Ureter (tissue), 1 donor: Measurements from ENCODE around the gene FURIN. TPM values are rescaled to one million over a fixed set of nuclear protein-coding genes. Genes with fewer than 3 reads are reported as not detected.
A peak's percentile ranks its signal among the peaks of the same experiment; 100 is the strongest.
"Not testable (repeated sequence)": the region's sequence is repeated elsewhere in the genome, so short reads cannot be mapped to it uniquely, and the experiment has no call there.

Experiments used
- DNase-seq: peaks from one replicate; pipeline ENCODE4 v3.0.0-alpha.2; 2020; ENCODE audit warnings: low spot score
- total RNA-seq: library from RNA; stranded (reverse); gene quantifications from one replicate; pipeline ENCODE4 v1.2.4, GENCODE V29; 2023
- donor health status: DM: yes; HTN: yes; CAD: no.

Gene FURIN
- total RNA-seq, 1 donor from 2014 or later: 41.3 TPM

DNA sequence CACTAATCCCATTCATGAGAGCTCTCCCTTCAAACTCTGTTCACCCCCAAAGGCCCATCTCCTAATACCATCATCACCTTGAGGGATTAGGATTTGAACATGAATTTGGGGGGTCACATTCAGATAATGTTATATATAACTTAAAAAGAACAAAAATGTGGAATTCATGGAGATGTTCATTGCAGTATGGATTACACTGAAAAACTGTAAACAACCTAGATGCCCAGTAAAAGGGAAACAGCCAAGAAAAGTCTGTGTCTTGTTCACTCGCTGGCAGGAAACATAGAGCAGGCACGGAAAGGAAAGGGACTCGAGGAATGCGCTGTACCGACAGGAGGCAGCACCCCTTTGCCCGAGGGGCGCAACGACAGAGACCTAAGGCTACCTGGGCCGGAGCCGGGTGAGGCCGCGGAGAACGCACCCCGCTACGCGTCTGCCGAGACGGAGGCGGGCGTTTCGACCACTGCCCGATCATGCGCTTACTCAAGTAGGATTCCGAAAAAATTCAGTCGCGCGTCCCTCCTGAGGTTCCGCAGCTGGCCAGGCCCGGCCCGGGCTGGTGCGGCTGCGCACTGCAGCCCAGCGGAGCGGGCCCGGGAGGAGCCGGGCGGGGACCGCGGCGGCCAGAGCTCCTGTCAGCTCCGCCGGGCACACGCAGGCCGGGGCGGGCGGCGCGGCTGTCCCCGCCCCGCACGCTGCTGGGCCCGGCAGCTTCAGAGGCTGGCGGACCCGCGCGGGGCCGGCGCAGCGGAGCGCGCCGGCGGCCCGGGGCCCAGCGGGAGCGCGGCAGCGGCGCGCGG is 33.9 kb downstream of the FURIN start:
- peak; percentile 74 for DNase-seq

GRCh38 chr15:90902840-90903732 is 34.7 kb downstream of the FURIN start, which contains the start of gene MAN2A2:
Gene MAN2A2 (plus strand): TSS chr15:90903302. CDS start chr15:90904208, 906 bp downstream.
- DNase-seq: peak; percentile 60

DNA sequence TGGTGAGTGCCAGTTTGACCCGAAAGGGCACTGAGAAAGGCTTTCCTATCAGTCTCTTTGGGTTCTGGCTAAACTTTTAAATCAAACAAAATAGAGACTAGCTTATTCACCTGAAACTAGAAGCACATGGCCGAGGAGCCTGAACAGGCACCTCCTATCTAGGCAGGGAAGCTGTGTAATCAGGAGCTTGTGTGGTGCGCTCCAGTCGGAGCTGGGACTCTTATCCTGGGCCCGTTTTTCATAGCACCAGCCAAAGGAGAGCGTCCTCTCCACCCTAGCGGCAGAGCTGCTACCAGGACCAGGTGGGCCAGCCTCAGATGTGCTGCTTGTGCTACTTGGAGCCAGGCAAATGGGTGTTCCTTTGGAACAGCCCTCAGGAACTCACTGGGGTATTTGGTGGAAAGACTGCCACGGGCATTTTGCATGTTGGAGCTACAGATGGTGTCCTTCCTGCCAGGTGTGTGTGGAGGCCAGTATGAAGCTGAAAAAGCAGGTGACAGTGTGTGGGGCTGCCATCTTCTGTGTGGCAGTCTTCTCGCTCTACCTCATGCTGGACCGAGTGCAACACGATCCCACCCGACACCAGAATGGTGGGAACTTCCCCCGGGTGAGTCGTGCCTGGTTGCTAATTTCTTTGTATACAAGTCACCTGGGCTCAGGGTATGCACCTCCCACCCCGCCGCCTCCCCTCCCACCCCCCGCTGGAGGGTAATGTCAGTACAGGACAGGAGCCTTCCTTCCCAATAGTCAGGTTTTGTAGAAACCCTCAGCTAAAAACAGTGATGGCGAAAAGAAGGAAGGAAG is 35.5 kb downstream of the FURIN start:
- DNase-seq: no peak

- DNase-seq: no peak
Measured at GRCh38 chr15:90904746-90905145, 36.4 kb downstream of the FURIN start.

GRCh38 chr15:90905306-90906180 is 37.2 kb downstream of the FURIN start:
- no peak for DNase-seq

DNA sequence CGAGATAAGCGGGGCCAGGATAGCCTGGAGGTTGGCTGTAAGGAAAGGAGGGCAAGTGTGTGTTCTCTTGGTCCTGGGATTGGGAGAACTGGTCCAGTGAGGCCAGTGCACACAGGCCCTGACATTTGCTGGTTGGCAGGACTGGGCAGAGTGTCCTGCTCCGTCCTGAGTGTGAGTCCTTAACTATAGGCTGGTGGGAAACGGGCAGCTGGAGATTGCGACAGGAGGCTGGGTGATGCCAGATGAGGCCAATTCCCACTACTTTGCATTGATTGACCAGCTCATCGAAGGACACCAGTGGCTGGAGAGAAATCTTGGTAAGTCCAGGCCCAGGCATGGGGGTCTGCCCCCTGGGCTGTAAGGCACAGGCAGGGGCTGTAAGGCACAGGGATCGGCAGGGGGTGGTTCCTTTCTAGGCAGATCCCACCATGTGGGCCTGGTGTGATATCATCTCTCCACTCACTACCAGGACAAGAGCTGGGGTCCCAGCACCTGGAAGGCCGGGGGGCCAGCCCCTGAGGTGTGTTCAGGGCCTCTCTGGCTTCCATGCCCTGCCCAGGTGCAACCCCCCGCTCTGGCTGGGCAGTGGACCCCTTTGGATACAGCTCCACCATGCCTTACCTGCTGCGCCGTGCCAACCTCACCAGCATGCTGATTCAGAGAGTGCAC is 37.9 kb downstream of the FURIN start:
- no peak for DNase-seq

- DNase-seq: no peak
Measured at GRCh38 chr15:90907051-90907660, 38.8 kb downstream of the FURIN start.

- DNase-seq: no peak
Measured at GRCh38 chr15:90907838-90908507, 39.6 kb downstream of the FURIN start.

DNA sequence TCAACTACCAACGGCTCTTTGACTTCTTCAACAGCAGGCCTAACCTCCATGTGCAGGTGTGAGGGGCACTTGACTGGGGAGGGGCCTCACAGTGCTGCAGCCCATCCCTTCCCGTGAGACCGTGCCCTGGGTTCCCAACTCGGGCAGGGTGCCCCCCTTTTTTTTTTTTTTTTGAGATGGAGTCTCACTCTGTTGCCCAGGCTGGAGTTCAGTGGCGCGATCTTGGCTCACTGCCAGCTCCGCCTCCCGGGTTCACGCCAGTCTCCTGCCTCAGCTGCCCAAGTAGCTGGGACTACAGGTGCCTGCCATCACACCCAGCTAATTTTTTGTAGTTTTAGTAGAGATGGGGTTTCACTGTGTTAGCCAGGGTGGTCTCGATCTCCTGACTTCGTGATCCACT is 41.1 kb downstream of the FURIN start:
- DNase-seq: not testable (repeated sequence)

DNA sequence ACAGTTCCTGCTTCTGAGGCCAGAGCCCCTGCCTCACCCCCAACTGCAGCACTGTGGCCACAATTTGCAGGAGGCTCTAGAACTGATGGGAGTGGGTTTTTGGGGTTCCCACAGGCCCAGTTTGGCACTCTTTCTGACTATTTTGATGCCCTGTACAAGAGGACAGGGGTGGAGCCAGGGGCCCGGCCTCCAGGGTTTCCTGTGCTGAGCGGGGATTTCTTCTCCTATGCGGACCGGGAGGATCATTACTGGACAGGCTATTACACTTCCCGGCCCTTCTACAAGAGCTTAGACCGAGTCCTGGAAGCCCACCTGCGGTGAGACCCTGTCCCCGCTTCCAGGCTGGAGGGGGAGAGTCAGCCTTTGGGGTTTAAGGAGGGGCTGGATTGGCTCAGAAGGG is 41.6 kb downstream of the FURIN start:
- no peak for DNase-seq

DNA sequence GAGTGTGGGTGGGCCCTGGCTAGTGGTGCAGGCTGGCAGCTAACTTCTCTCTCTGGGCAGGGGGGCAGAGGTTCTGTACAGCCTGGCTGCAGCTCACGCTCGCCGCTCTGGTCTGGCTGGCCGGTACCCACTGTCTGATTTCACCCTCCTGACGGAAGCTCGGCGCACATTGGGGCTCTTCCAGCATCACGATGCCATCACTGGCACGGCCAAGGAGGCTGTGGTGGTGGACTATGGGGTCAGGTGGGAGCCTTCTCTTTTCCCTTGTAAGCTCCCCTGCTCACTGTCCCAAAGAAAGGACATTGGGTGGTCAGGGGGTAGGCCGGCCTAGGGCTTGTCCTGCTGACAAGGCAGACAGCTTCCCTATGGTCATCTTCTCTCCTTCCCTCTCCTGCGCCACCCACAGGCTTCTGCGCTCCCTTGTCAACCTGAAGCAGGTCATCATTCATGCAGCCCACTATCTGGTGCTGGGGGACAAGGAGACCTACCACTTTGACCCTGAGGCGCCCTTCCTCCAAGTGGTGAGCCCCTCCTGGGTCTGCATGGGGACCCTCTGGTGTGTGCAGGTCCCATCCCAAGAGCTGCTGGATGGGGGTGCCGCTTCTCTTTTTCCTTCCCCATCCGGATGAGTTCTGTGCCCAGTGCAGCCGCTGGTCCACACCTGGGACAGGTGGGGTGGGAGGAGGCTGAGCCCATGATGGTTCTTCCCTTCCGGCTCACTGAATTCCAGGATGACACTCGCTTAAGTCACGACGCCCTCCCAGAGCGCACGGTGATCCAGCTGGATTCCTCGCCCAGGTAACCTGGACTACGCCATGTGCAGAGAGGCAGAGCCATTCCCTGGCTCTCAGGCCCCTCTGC is 42.3 kb downstream of the FURIN start:
- DNase-seq: no peak

DNA sequence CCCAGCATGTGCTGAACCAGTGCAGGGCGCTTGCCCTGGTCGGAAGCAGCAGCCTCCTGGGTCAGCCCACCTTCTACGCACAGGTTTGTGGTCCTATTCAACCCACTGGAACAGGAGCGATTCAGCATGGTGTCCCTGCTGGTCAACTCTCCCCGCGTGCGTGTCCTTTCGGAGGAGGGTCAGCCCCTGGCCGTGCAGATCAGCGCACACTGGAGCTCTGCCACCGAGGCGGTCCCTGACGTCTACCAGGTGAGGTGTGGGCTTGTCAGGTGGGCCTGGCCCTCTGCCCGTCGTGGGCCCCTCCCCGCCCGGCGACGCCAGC is 42.9 kb downstream of the FURIN start:
- DNase-seq: no peak

DNA sequence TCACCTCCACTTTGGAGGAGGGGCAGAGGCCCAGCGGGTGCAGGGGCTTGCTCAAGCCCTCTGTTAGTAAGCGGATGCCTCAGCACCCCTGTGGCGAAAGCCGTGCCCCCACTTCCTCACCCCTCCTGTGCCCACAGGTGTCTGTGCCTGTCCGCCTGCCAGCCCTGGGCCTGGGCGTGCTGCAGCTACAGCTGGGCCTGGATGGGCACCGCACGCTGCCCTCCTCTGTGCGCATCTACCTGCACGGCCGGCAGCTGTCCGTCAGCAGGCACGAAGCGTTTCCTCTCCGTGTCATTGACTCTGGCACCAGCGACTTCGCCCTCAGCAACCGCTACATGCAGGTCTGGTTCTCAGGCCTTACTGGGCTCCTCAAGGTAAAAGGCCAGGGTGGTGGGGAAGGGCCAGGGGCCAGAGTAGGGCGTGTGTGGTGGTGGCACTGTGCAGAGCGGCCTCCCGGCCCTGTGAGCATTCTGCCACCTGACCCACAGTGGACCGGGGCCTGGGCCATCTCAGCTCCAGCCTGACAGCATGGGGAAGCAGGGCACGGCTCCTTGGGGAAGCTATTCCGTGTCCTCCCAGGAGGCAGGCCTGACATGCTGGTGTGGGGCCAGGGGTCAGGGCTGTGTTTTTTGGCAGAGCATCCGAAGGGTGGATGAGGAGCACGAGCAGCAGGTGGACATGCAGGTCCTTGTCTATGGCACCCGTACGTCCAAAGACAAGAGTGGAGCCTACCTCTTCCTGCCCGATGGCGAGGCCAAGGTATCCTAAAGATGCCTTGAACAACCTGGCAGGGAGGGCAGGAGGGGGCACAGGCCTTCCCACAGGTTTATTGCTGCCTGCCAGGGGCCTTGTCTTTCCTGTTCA is 43.8 kb downstream of the FURIN start:
- DNase-seq: no peak

GRCh38 chr15:90912770-90913075 is 44.3 kb downstream of the FURIN start:
- no peak for DNase-seq

GRCh38 chr15:90913398-90913944 is 45.1 kb downstream of the FURIN start:
- no peak for DNase-seq

GRCh38 chr15:90914305-90915080 is 46.1 kb downstream of the FURIN start:
- no peak for DNase-seq
